Hepatocyte (in vitro differentiated cells): ENCODE measurements around the gene PSMA6.

ENCODE experiments used
- CTCF ChIP-seq: fragments of 200-600 bp; sonication (generic); IDR thresholded peaks from 2 replicates; pipeline ENCODE4 v1.5.1; 2016; ENCODE audit warnings: antibody characterized with exemption, mild to moderate bottlenecking; ENCODE audit not compliant: poor library complexity
- EZH2 ChIP-seq: fragments of 200-600 bp; sonication (generic); IDR thresholded peaks from 2 replicates; pipeline ENCODE4 v1.6.1; 2016; ENCODE audit warnings: antibody characterized with exemption, mild to moderate bottlenecking, borderline replicate concordance

- TF ChIP-seq CTCF (no peak), EZH2 (no peak)
Observed at GRCh38 chr14:35292770-35293561, 784 bp downstream of the PSMA6 start.
